AG08395 (cell line): ENCODE results near the gene BLNK.

Source experiments
- DNase-seq: peaks from one replicate; pipeline ENCODE4 v3.0.0; 2012; ENCODE audit warnings: mixed read lengths, low spot score

Gene BLNK

GRCh38 chr10:96261930-96262329 lies 9.4 kb downstream of the BLNK start:
- DNase-seq, result no peak

GRCh38 chr10:96261132-96261531 lies 10.2 kb downstream of the BLNK start:
- no peak for DNase-seq

GRCh38 chr10:96260014-96260413 lies 11.4 kb downstream of the BLNK start:
- no peak for DNase-seq

- DNase-seq, result no peak
These were observed 12.2 kb downstream of the BLNK start for GRCh38 chr10:96259150-96259549.

GRCh38 chr10:96257944-96258343 lies 13.4 kb downstream of the BLNK start:
- DNase-seq, result no peak

- no peak for DNase-seq
These were observed 15.6 kb downstream of the BLNK start for GRCh38 chr10:96255549-96256333.

GRCh38 chr10:96254976-96255375 lies 16.4 kb downstream of the BLNK start:
- no peak for DNase-seq

GRCh38 chr10:96252730-96253129 lies 18.6 kb downstream of the BLNK start:
- no peak for DNase-seq

- no peak for DNase-seq
These were observed 21.0 kb downstream of the BLNK start for GRCh38 chr10:96250349-96250748.

GRCh38 chr10:96249264-96249663 lies 22.1 kb downstream of the BLNK start:
- no peak for DNase-seq

GRCh38 chr10:96244354-96244753 lies 27.0 kb downstream of the BLNK start:
- DNase-seq, result no peak

GRCh38 chr10:96243296-96243695 lies 28.1 kb downstream of the BLNK start:
- no peak for DNase-seq

GRCh38 chr10:96242822-96243221 lies 28.5 kb downstream of the BLNK start:
- no peak for DNase-seq

GRCh38 chr10:96238646-96239623 lies 32.4 kb downstream of the BLNK start:
- DNase-seq, result no peak

GRCh38 chr10:96236876-96237275 lies 34.5 kb downstream of the BLNK start:
- no peak for DNase-seq

GRCh38 chr10:96236090-96236478 lies 35.3 kb downstream of the BLNK start:
- no peak for DNase-seq

GRCh38 chr10:96235326-96236089 lies 35.9 kb downstream of the BLNK start:
- DNase-seq, result no peak

- DNase-seq, result no peak
These were observed 37.4 kb downstream of the BLNK start for GRCh38 chr10:96233959-96234358.

GRCh38 chr10:96230527-96230926 lies 40.8 kb downstream of the BLNK start:
- DNase-seq, result no peak

- DNase-seq, result peak; percentile 34
These were observed 41.8 kb downstream of the BLNK start for GRCh38 chr10:96229568-96230030.

GRCh38 chr10:96228408-96228994 lies 42.9 kb downstream of the BLNK start:
- no peak for DNase-seq

- DNase-seq, result no peak
These were observed 44.2 kb downstream of the BLNK start for GRCh38 chr10:96227206-96227605.
